Stimulated activated naive CD4-positive, alpha-beta T cell (primary cell): ENCODE measurements around the gene POFUT2.
A peak's percentile ranks its signal among the peaks of the same experiment; 100 is the strongest.
"Not testable (repeated sequence)": the region's sequence is repeated elsewhere in the genome, so short reads cannot be mapped to it uniquely, and the experiment has no call there.

Experiments
- DNase-seq, 6 experiments: peaks; one replicate each; lab custom pipeline; 2025; lab: John Stamatoyannopoulos, UW

POFUT2 gene

GRCh38 chr21:45326169-45326851 lies 38.6 kb upstream of the POFUT2 start:
- DNase-seq = no peak

GRCh38 chr21:45325206-45326168 lies 37.8 kb upstream of the POFUT2 start:
- no peak for DNase-seq

- no peak for DNase-seq
Measured at GRCh38 chr21:45324489-45325205, 37.0 kb upstream of the POFUT2 start.

GRCh38 chr21:45323487-45324311 lies 36.0 kb upstream of the POFUT2 start:
- DNase-seq = no peak

- no peak for DNase-seq
Measured at GRCh38 chr21:45322960-45323461, 35.3 kb upstream of the POFUT2 start.

GRCh38 chr21:45322231-45322959 lies 34.7 kb upstream of the POFUT2 start:
- DNase-seq = peak; percentile 7 to 69 (median 46)

GRCh38 chr21:45320261-45321025 lies 32.7 kb upstream of the POFUT2 start:
- no peak for DNase-seq

- no peak for DNase-seq
Measured at GRCh38 chr21:45319461-45320211, 31.9 kb upstream of the POFUT2 start.

- DNase-seq = no peak
Measured at GRCh38 chr21:45318556-45319404, 31.1 kb upstream of the POFUT2 start.

- DNase-seq = no peak
Measured at GRCh38 chr21:45318146-45318555, 30.5 kb upstream of the POFUT2 start.

- DNase-seq = no peak
Measured at GRCh38 chr21:45317398-45318145, 29.9 kb upstream of the POFUT2 start.

- DNase-seq = no peak
Measured at GRCh38 chr21:45316871-45317397, 29.2 kb upstream of the POFUT2 start.

- DNase-seq = not testable (repeated sequence)
Measured at GRCh38 chr21:45315676-45316470, 28.2 kb upstream of the POFUT2 start.

GRCh38 chr21:45313682-45314081 lies 26.0 kb upstream of the POFUT2 start:
- DNase-seq = no peak

GRCh38 chr21:45313015-45313414 lies 25.3 kb upstream of the POFUT2 start:
- DNase-seq = no peak

GRCh38 chr21:45312296-45312695 lies 24.6 kb upstream of the POFUT2 start:
- no peak for DNase-seq
